ENCODE measurements around the gene ATP5MC2.
"Not testable (repeated sequence)": the region's sequence is repeated elsewhere in the genome, so short reads cannot be mapped to it uniquely, and the experiment has no call there.

- TF ChIP-seq CREM (IDR thresholded peaks at IDR 0.05; ENCODE audit: low read depth); ZFX (CRISPR knock-in tag; IDR thresholded peaks at IDR 0.05); HNRNPL (IDR thresholded peaks at IDR 0.05; ENCODE audit: low read depth, low read length); STAT6 (CRISPR knock-in tag; IDR thresholded peaks at IDR 0.05); CTCF (IDR thresholded peaks at IDR 0.05 in 2 of 3, conservative IDR thresholded peaks at IDR 0.05 in 1 of 3; ENCODE audit: insufficient read depth in 2 of 3, low read depth in 1 of 3, low read length in 3 of 3); JUN (IDR thresholded peaks at IDR 0.05; ENCODE audit: borderline replicate concordance, low read depth, low read length); JUN (CRISPR knock-in tag; IDR thresholded peaks at IDR 0.05; ENCODE audit: borderline replicate concordance); POLR2A (conservative IDR thresholded peaks at IDR 0.05); EZH2 (IDR thresholded peaks at IDR 0.05; ENCODE audit: borderline replicate concordance, low read depth, low read length); BRF1 (IDR thresholded peaks at IDR 0.05; ENCODE audit: borderline replicate concordance, extremely low read depth, insufficient read length); TEAD4 (IDR thresholded peaks at IDR 0.05; ENCODE audit: low read length); TEAD4 (CRISPR knock-in tag; IDR thresholded peaks at IDR 0.05; ENCODE audit: borderline replicate concordance): not testable (repeated sequence)
Measured at GRCh38 chr12:53646300-53646699, 29.6 kb downstream of the ATP5MC2 start.

All from K562 (cell line).